Breast epithelium (tissue), 3 donors: ENCODE results near the gene HMCN1.

Source experiments
- POLR2A ChIP-seq: fragments of 450-650 bp; IDR thresholded peaks from one replicate; pipeline ENCODE4 v1.6.1; 2016; ENCODE audit warnings: antibody characterized with exemption, mild to moderate bottlenecking, moderate library complexity
- POLR2AphosphoS5 ChIP-seq, 3 donors: sonication (generic); formaldehyde crosslinking; IDR thresholded peaks; one replicate each; pipeline ENCODE4 v1.6.1; 2017; ENCODE audit warnings: antibody characterized with exemption in 3 of 3

DNA sequence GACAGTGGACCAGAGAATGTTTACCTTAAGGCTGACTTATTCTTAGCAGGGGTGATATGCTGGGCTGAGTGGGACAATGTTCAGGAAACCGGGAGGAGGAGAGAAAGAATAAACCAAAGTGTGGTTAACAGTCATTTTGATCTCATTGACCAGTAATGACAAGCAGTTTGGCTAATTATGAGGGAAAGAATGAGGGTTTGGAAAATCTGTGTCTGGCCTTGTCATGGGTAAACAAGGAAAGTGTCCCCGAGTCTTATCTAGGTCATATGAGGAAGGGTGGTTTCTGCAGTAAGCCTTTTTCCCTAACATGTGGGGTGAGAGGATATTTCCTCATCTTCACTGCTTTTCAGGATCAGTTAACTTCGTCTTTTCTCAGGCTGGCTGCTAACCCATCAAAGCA, 485.9 kb downstream of the HMCN1 start:
- no peak for TF ChIP-seq POLR2AphosphoS5 (IDR thresholded peaks at IDR 0.05)
- no peak for TF ChIP-seq POLR2A
